ENCODE results near the gene MAST2. TPM values are rescaled to one million over a fixed set of nuclear protein-coding genes. Genes with fewer than 3 reads are reported as not detected.

Gene MAST2
- total and polyA plus RNA-seq, 2 of the 13 experiments (the other 11 are each of a cell fraction or from before 2014, with no cell fraction given), result 15.3 to 23.0 TPM

GRCh38 chr1:45802343-45803298 is 791 bp upstream of the MAST2 start (continued):
- TF ChIP-seq ZNF276 (CRISPR knock-in tag; IDR thresholded peaks at IDR 0.05; ENCODE audit: low read depth) (no peak), KDM6A (CRISPR knock-in tag; IDR thresholded peaks at IDR 0.05; ENCODE audit: low read depth) (no peak), ZNF549 (CRISPR knock-in tag; IDR thresholded peaks at IDR 0.05) (no peak), PATZ1 (CRISPR knock-in tag; IDR thresholded peaks at IDR 0.05) (no peak), ZNF580 (CRISPR knock-in tag; IDR thresholded peaks at IDR 0.05; ENCODE audit: borderline replicate concordance, low read depth) (no peak), SIN3B (IDR thresholded peaks at IDR 0.05; ENCODE audit: low read length) (no peak), ZNF775 (CRISPR knock-in tag; IDR thresholded peaks at IDR 0.05; ENCODE audit: borderline replicate concordance) (no peak), EP300 (IDR thresholded peaks at IDR 0.05; ENCODE audit: low read depth in 2 of 2, low read length in 2 of 2) (no peak), EP300 (CRISPR knock-in tag; IDR thresholded peaks at IDR 0.05; ENCODE audit: borderline replicate concordance) (0 out of 2 replicates have a peak, but pooled peaks have one; percentile 14), POGK (CRISPR knock-in tag; conservative IDR thresholded peaks at IDR 0.05) (no peak; the same call in 1 of the 2 replicates), RARA (CRISPR knock-in tag; IDR thresholded peaks at IDR 0.05) (peak; percentile 43; the same call in 1 of the 2 replicates), ZNF207 (IDR thresholded peaks at IDR 0.05; ENCODE audit: borderline replicate concordance) (no peak), SNAI1 (CRISPR knock-in tag; IDR thresholded peaks at IDR 0.05; ENCODE audit: borderline replicate concordance) (no peak), SNRNP70 (IDR thresholded peaks at IDR 0.05; ENCODE audit: low read depth, low read length) (no peak), ZNF292 (CRISPR knock-in tag; IDR thresholded peaks at IDR 0.05; ENCODE audit: borderline replicate concordance, low read depth) (no peak), SKIL (CRISPR knock-in tag; IDR thresholded peaks at IDR 0.05; ENCODE audit: borderline replicate concordance) (no peak), SYNCRIP (IDR thresholded peaks at IDR 0.05; ENCODE audit: insufficient read depth, low read depth, low read length) (no peak), GTF3A (CRISPR knock-in tag; conservative IDR thresholded peaks at IDR 0.05) (no peak), SRSF1 (optimal IDR thresholded peaks at IDR 0.05; ENCODE audit: low read depth, low read length) (no peak)

Data from HepG2 (cell line).